Neuronal stem cell (in vitro differentiated cells): ENCODE measurements around the gene KLF5.

ENCODE experiments used
- DNase-seq: peaks from one replicate; pipeline ENCODE4 v3.0.0-alpha.2; 2013; ENCODE audit warnings: low spot score
- H2AFZ ChIP-seq: one replicate; pipeline ENCODE4 v1.6.1; 2013; ENCODE audit warnings: mild to moderate bottlenecking, low read length, inconsistent platforms
- H2AK5ac ChIP-seq: 2 replicates; pipeline ENCODE4 v1.6.1; 2013; ENCODE audit warnings: low read depth, mild to moderate bottlenecking, inconsistent platforms, low read length, moderate library complexity, mixed read lengths
- H2BK120ac ChIP-seq: 2 replicates; pipeline ENCODE4 v1.6.1; 2013; ENCODE audit warnings: low read depth, mild to moderate bottlenecking, inconsistent platforms, low read length, moderate library complexity, mixed read lengths
- H2BK12ac ChIP-seq: one replicate; pipeline ENCODE4 v1.6.1; 2013; ENCODE audit warnings: low read length, inconsistent platforms
- H2BK15ac ChIP-seq: 2 replicates; pipeline ENCODE4 v1.6.1; 2013; ENCODE audit warnings: mild to moderate bottlenecking, low read length, inconsistent platforms, mixed read lengths
- H2BK5ac ChIP-seq: one replicate; pipeline ENCODE4 v1.6.1; 2013; ENCODE audit warnings: inconsistent platforms, mild to moderate bottlenecking, low read length, moderate library complexity
- H3K14ac ChIP-seq: one replicate; pipeline ENCODE4 v1.6.1; 2013; ENCODE audit warnings: low read length, inconsistent platforms
- H3K18ac ChIP-seq: 2 replicates; pipeline ENCODE4 v1.6.1; 2013; ENCODE audit warnings: low read length, inconsistent platforms
- H3K23ac ChIP-seq: 2 replicates; pipeline ENCODE4 v1.6.1; 2013; ENCODE audit warnings: low read depth, mild to moderate bottlenecking, mixed read lengths, low read length, inconsistent platforms; ENCODE audit not compliant: poor library complexity
- H3K27ac ChIP-seq: replicated peaks from 3 replicates; pipeline ENCODE4 v1.5.1; 2013; ENCODE audit warnings: low read length, inconsistent platforms
- H3K27me3 ChIP-seq, 3 experiments: 2 replicates each; pipeline ENCODE4 v1.6.1; 2013; ENCODE audit warnings: low read length in 3 of 3, mild to moderate bottlenecking in 2 of 3, inconsistent platforms in 1 of 3, low read depth in 1 of 3, mixed read lengths in 1 of 3, moderate library complexity in 1 of 3; ENCODE audit not compliant: control insufficient read depth in 3 of 3, insufficient read depth in 3 of 3
- H3K36me3 ChIP-seq, 2 donors: replicated peaks in 1 of 2; 2 replicates each; pipeline ENCODE4 v1.6.1; 2013; ENCODE audit warnings: low read length in 2 of 2; ENCODE audit not compliant: control insufficient read depth in 2 of 2, insufficient read depth in 2 of 2
- H3K4ac ChIP-seq: 2 replicates; pipeline ENCODE4 v1.6.1; 2013; ENCODE audit warnings: inconsistent platforms, mild to moderate bottlenecking, low read length, moderate library complexity
- H3K4me1 ChIP-seq, 2 donors: 1 replicate in 1 of 2; 2 replicates in 1 of 2; pipeline ENCODE4 v1.6.1; 2013; ENCODE audit warnings: low read length in 2 of 2, low read depth in 1 of 2; ENCODE audit not compliant: control insufficient read depth in 2 of 2, insufficient read depth in 1 of 2
- H3K4me2 ChIP-seq: one replicate; pipeline ENCODE4 v1.6.1; 2013; ENCODE audit warnings: mild to moderate bottlenecking, low read length, inconsistent platforms; ENCODE audit not compliant: insufficient read depth, poor library complexity, severe bottlenecking
- H3K4me3 ChIP-seq, 2 donors: 2 replicates each; pipeline ENCODE4 v1.5.1; 2013; ENCODE audit warnings: low read length in 2 of 2, mild to moderate bottlenecking in 2 of 2, inconsistent platforms in 1 of 2, moderate library complexity in 1 of 2
- H3K79me1 ChIP-seq: one replicate; pipeline ENCODE4 v1.6.1; 2013; ENCODE audit warnings: low read depth, mild to moderate bottlenecking, inconsistent platforms, low read length, moderate library complexity
- H3K9ac ChIP-seq: one replicate; pipeline ENCODE4 v1.6.1; 2013; ENCODE audit warnings: mild to moderate bottlenecking, low read depth, low read length, inconsistent platforms; ENCODE audit not compliant: poor library complexity
- H3K9me3 ChIP-seq, 2 donors: replicated peaks in 1 of 2; 2 replicates each; pipeline versions ENCODE3 to v1.6.1; 2013; ENCODE audit warnings: low read length in 2 of 2, mild to moderate bottlenecking in 2 of 2, inconsistent platforms in 1 of 2, low read depth in 1 of 2, mixed read lengths in 1 of 2, moderate library complexity in 1 of 2; ENCODE audit not compliant: control insufficient read depth in 2 of 2, insufficient read depth in 1 of 2
- H4K8ac ChIP-seq: one replicate; pipeline ENCODE4 v1.6.1; 2013; ENCODE audit warnings: low read depth, mild to moderate bottlenecking, inconsistent platforms, low read length, moderate library complexity
- H4K91ac ChIP-seq: one replicate; pipeline ENCODE4 v1.6.1; 2013; ENCODE audit warnings: low read length, low read depth, mild to moderate bottlenecking, inconsistent platforms; ENCODE audit not compliant: poor library complexity
- WGBS, 2 donors: extraction: QIAGEN DNeasy Blood & Tissue Kit; methylation state at CpG; one replicate each; pipeline ENCODE4 v1.1.7; 2013; ENCODE audit warnings: missing lambda C conversion rate in 2 of 2, mixed read lengths in 1 of 2; ENCODE audit not compliant: insufficient read length in 2 of 2, insufficient replicate concordance in 1 of 2; ENCODE audit errors: extremely low coverage in 2 of 2; 5-methylcytosine and 5-hydroxymethylcytosine counted together

The KLF5 gene

DNA sequence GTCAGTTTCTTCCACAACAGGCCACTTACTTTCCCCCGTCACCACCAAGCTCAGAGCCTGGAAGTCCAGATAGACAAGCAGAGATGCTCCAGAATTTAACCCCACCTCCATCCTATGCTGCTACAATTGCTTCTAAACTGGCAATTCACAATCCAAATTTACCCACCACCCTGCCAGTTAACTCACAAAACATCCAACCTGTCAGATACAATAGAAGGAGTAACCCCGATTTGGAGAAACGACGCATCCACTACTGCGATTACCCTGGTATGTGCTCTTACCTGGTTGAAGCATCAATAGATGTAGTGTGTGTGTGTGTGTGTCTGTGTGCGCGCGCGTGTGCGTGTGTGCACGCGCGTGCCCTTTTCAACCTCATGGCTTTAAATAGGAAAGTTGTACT, 3.7 kb downstream of the KLF5 start:
- no peaks in the 10 kb centered on the region for H3K36me3 ChIP-seq
- H2AK5ac ChIP-seq: no peak overlapping the region
- H3K14ac ChIP-seq: no peak overlapping the region
- H3K23ac ChIP-seq: no peak overlapping the region
- no peak for DNase-seq
- no peak overlapping the region for H2BK12ac ChIP-seq
- H4K8ac ChIP-seq: no peak overlapping the region
- no peak overlapping the region for H3K18ac ChIP-seq
- no peak overlapping the region for H2BK5ac ChIP-seq
- no peak overlapping the region for H2BK120ac ChIP-seq
- H3K4ac ChIP-seq: no peak overlapping the region
- no peaks in the 10 kb centered on the region for H3K9me3 ChIP-seq
- H2AFZ ChIP-seq: no peak overlapping the region
- H4K91ac ChIP-seq: no peak overlapping the region
- H3K79me1 ChIP-seq: no peaks in the 10 kb centered on the region
- no peak overlapping the region for H3K4me2 ChIP-seq
- no peak overlapping the region for H3K9ac ChIP-seq
- no peak overlapping the region for H3K27ac ChIP-seq
- no peak overlapping the region for H2BK15ac ChIP-seq
- H3K4me3 ChIP-seq: no peak overlapping the region
- peaks cover 0 to 30% (median 27%) of the 10 kb centered on the region in 3 experiments for H3K27me3 ChIP-seq
- peaks cover 5% of the 10 kb centered on the region in 2 donors for H3K4me1 ChIP-seq
- no CpG with 5 or more reads among the region's 13 CpGs for WGBS, 2 donors

DNA sequence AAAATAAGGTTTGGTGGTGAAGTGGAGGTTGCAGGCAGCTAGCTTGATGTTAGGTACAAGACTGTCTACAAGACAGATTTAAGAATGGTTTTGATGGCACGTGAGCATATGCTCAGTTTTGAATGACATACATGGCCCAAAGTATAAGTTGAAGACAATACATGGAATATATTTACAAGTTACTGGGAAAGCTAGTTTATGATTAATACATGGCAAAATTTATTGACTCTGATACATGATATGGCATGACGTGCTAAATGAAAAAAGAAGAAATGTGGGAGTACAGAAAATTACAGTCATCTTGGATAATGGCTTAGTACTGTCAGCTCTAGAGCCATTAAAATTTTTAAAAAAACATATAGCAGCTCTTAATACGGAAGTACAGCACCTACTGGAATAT, 4.4 kb downstream of the KLF5 start:
- peaks cover 5% of the 10 kb centered on the region in 2 donors for H3K4me1 ChIP-seq
- DNase-seq: no peak
- no peak overlapping the region for H2AFZ ChIP-seq
- no peak overlapping the region for H3K4ac ChIP-seq
- H4K91ac ChIP-seq: no peak overlapping the region
- no peak overlapping the region for H3K4me3 ChIP-seq
- no peak overlapping the region for H3K14ac ChIP-seq
- H2BK5ac ChIP-seq: no peak overlapping the region
- no peak overlapping the region for H2BK12ac ChIP-seq
- H3K36me3 ChIP-seq: no peaks in the 10 kb centered on the region
- peaks cover 0 to 26% (median 20%) of the 10 kb centered on the region in 3 experiments for H3K27me3 ChIP-seq
- no peak overlapping the region for H3K9ac ChIP-seq
- H2BK120ac ChIP-seq: no peak overlapping the region
- H3K18ac ChIP-seq: no peak overlapping the region
- H2AK5ac ChIP-seq: no peak overlapping the region
- no peak overlapping the region for H3K4me2 ChIP-seq
- H2BK15ac ChIP-seq: no peak overlapping the region
- WGBS, 2 donors: no CpG with 5 or more reads among the region's 3 CpGs
- no peak overlapping the region for H3K23ac ChIP-seq
- no peak overlapping the region for H4K8ac ChIP-seq
- no peaks in the 10 kb centered on the region for H3K9me3 ChIP-seq
- no peak overlapping the region for H3K27ac ChIP-seq
- H3K79me1 ChIP-seq: no peaks in the 10 kb centered on the region

DNA sequence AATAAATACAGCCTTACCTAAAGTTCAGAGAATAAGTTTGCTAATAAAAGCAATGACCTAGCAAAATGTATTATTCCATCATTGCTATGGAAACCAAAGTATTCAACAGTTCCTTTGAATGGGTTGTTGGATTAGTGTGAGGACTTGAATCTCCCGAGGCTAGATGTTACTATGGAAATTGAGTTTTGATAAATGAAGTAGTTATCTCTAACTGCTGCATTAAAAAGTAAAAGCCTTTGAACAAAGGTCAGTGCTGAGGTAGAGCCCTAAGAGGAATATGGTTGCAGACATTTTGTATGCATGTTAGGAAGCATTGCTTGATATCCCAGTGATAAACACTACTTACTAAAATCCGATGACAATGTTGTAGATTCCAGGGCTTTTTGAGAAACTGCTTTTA, 6.2 kb downstream of the KLF5 start:
- Histone ChIP-seq H3K23ac (no peak overlapping the region), H3K27ac (no peak overlapping the region), H3K9ac (no peak overlapping the region), H3K18ac (no peak overlapping the region), H3K4me3 (no peak overlapping the region), H3K4me1 (peaks cover 3 to 5% of the 10 kb centered on the region in 2 donors), H3K4me2 (no peak overlapping the region), H2BK5ac (no peak overlapping the region), H3K27me3 (peaks cover 0 to 17% (median 13%) of the 10 kb centered on the region in 3 experiments), H2AFZ (no peak overlapping the region), H3K36me3 (no peaks in the 10 kb centered on the region), H2BK15ac (no peak overlapping the region), H3K9me3 (no peaks in the 10 kb centered on the region), H2AK5ac (no peak overlapping the region), H4K91ac (no peak overlapping the region), H3K14ac (no peak overlapping the region), H4K8ac (no peak overlapping the region), H3K79me1 (no peaks in the 10 kb centered on the region), H2BK12ac (no peak overlapping the region), H2BK120ac (no peak overlapping the region), H3K4ac (no peak overlapping the region)
- WGBS, 2 donors: no CpG with 5 or more reads among the region's 2 CpGs
- DNase-seq: no peak

DNA sequence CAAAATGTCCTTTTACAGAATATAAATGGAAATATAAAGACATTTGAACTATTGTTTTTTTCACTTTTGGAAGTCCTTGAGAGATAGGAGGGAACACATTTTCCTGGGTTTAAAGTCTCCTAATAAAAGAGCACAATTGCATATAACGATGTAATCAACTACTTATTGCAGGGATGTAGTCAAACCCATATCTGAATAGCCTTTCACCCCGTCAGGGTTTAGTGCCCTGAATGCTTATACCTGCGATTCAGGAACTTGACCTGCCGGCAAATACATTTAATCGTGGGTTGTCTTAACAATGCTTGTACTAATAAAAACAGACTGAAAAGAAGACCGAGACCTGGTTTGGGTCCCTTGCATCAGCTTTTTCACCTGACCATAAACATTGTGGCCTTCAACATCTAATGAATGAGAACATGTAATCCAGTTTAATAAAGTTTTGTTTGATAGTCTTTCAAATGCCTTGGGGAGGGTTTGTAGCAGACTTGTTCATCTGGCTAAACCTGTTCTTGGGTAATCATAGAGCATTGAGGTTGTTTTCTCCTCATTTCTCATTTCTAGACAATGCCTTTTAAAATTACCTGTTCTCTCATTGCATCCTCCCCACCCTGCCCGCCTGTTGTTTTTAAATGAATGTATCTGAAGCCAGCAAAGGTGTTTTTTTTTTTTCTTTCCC, 7.0 kb downstream of the KLF5 start:
- H3K9ac ChIP-seq: no peak overlapping the region
- no peak overlapping the region for H2BK120ac ChIP-seq
- no peak overlapping the region for H3K14ac ChIP-seq
- no peak overlapping the region for H4K91ac ChIP-seq
- peaks cover 3% of the 10 kb centered on the region in 2 donors for H3K4me1 ChIP-seq
- no peak overlapping the region for H2BK5ac ChIP-seq
- no CpG with 5 or more reads among the region's 7 CpGs for whole genome bisulfite sequencing, 2 donors
- H3K4me2 ChIP-seq: no peak overlapping the region
- no peaks in the 10 kb centered on the region for H3K36me3 ChIP-seq
- no peak overlapping the region for H3K4me3 ChIP-seq
- no peak overlapping the region for H2AK5ac ChIP-seq
- no peak overlapping the region for H2AFZ ChIP-seq
- no peak for DNase-seq
- H3K4ac ChIP-seq: no peak overlapping the region
- no peaks in the 10 kb centered on the region for H3K9me3 ChIP-seq
- H2BK15ac ChIP-seq: no peak overlapping the region
- H3K18ac ChIP-seq: no peak overlapping the region
- no peak overlapping the region for H3K23ac ChIP-seq
- H3K27ac ChIP-seq: no peak overlapping the region
- peaks cover 0 to 9% (median 5%) of the 10 kb centered on the region in 3 experiments for H3K27me3 ChIP-seq
- H4K8ac ChIP-seq: no peak overlapping the region
- H3K79me1 ChIP-seq: no peaks in the 10 kb centered on the region
- H2BK12ac ChIP-seq: no peak overlapping the region
